Testis (tissue), 3 donors: Measurements from ENCODE around the gene PRMT7. TPM values are rescaled to one million over a fixed set of nuclear protein-coding genes. Genes with fewer than 3 reads are reported as not detected.

Source experiments
- DNase-seq: peaks from one replicate; pipeline ENCODE4 v3.0.0-alpha.2; 2019
- H3K27ac ChIP-seq, 2 donors: fragments of 200-600 bp; sonication (generic); one replicate each; pipeline ENCODE4 v1.5.1; 2019
- H3K27me3 ChIP-seq: fragments of 200-600 bp; sonication (generic); one replicate; pipeline ENCODE4 v1.5.1; 2019
- H3K36me3 ChIP-seq: fragments of 200-600 bp; sonication (generic); one replicate; pipeline ENCODE4 v1.5.1; 2017; ENCODE audit warnings: low read depth; ENCODE audit errors: missing control alignments
- H3K4me1 ChIP-seq: fragments of 200-600 bp; sonication (generic); one replicate; pipeline ENCODE4 v1.5.1; 2019
- H3K4me3 ChIP-seq, 2 donors: fragments of 200-600 bp; sonication (generic); one replicate each; pipeline ENCODE4 v1.5.1; 2017 to 2019
- H3K9me3 ChIP-seq: fragments of 200-600 bp; sonication (generic); one replicate; pipeline ENCODE4 v1.5.1; 2017
- CTCF ChIP-seq, 3 experiments: fragments of 450-650 bp in 2 of 3; fragments of 200-600 bp in 1 of 3; sonication (generic) in 1 of 3; IDR thresholded peaks; one replicate each; pipeline ENCODE4 v1.5.1; 2016 to 2019; ENCODE audit warnings: antibody characterized with exemption in 3 of 3, mild to moderate bottlenecking in 2 of 3, moderate library complexity in 1 of 3
- POLR2A ChIP-seq: fragments of 450-650 bp; IDR thresholded peaks from one replicate; pipeline ENCODE4 v1.6.1; 2017; ENCODE audit warnings: antibody characterized with exemption, mild to moderate bottlenecking, moderate library complexity
- WGBS, 2 donors: methylation state at CpG; one replicate each; pipeline ENCODE4 v1.1.5; 2018; 5-methylcytosine and 5-hydroxymethylcytosine counted together
- intact Hi-C: fragments of 100-400 bp; cut with DNase I; formaldehyde crosslinking; loops from one replicate; pipeline ENCODE4 v1.15.1; 2023; ENCODE audit warnings: low total_unique reads
- polyA plus RNA-seq: library from polyadenylated mRNA; stranded (reverse); fragments of 350-450 nt; fragmentation: Illumina TruSeq; extraction: RNeasy Lipid Tissue Mini Kit (QIAGEN cat#74804); gene quantifications from one replicate; pipeline ENCODE4 v1.2.3, GENCODE V29; 2014; ENCODE audit warnings: low read depth, low replicate concordance; ENCODE audit not compliant: insufficient read depth
- total RNA-seq, 2 donors: library from RNA; depleted of rRNA; stranded (reverse); fragments of >200 nt; gene quantifications; one replicate each; pipeline ENCODE4 v1.2.3, GENCODE V29; 2016

PRMT7 gene
- total and polyA plus RNA-seq, 3 donors from 2014 or later: 47.9 to 111 (median 99.3) TPM

- intact Hi-C loops: loop anchor here (10.0 kb wide), 1 partner anchor 155 kb away; no protein-coding TSS in a partner anchor
- Histone ChIP-seq H3K9me3 (no peaks in the 10 kb centered on the region), H3K27ac (no peak overlapping the region), H3K27me3 (no peaks in the 10 kb centered on the region), H3K36me3 (no peaks in the 10 kb centered on the region), H3K4me1 (peaks cover 15% of the 10 kb centered on the region), H3K4me3 (no peak overlapping the region)
- 76 to 86% methylated on average over 15 to 20 of the region's 23 CpGs for WGBS, 2 donors
- TF ChIP-seq POLR2A (no peak), CTCF (IDR thresholded peaks at IDR 0.05) (no peak)
- DNase-seq: no peak
Observed at GRCh38 chr16:68359398-68360191, 48.8 kb downstream of the PRMT7 start.

GRCh38 chr16:68360547-68360946 lies 49.7 kb downstream of the PRMT7 start:
- 68 to 89% methylated on average over 18 of the region's 18 CpGs for WGBS, 2 donors
- no peaks in the 10 kb centered on the region for H3K9me3 ChIP-seq
- intact Hi-C loops: loop anchor here (10.0 kb wide), 1 partner anchor 154 kb away; no protein-coding TSS in a partner anchor
- DNase-seq: no peak
- TF ChIP-seq CTCF (IDR thresholded peaks at IDR 0.05) (no peak), POLR2A (no peak)
- H3K36me3 ChIP-seq: no peaks in the 10 kb centered on the region
- peaks cover 24% of the 10 kb centered on the region for H3K4me1 ChIP-seq
- H3K27ac ChIP-seq: no peak overlapping the region
- no peak overlapping the region for H3K4me3 ChIP-seq
- no peaks in the 10 kb centered on the region for H3K27me3 ChIP-seq

- Histone ChIP-seq H3K4me3 (no peak overlapping the region), H3K36me3 (no peaks in the 10 kb centered on the region), H3K27me3 (no peaks in the 10 kb centered on the region), H3K9me3 (no peaks in the 10 kb centered on the region), H3K4me1 (peaks cover 25% of the 10 kb centered on the region), H3K27ac (no peak overlapping the region)
- intact Hi-C loops: loop anchor here (10.0 kb wide), 1 partner anchor 154 kb away; no protein-coding TSS in a partner anchor
- WGBS, 2 donors: 38 to 70% methylated on average over 8 to 14 of the region's 14 CpGs
- TF ChIP-seq CTCF (IDR thresholded peaks at IDR 0.05): no peak
- DNase-seq: no peak
Observed at GRCh38 chr16:68360956-68361355, 50.1 kb downstream of the PRMT7 start.

- DNase-seq: no peak
- intact Hi-C loops: loop anchor here (10.0 kb wide), 1 partner anchor 153 kb away; no protein-coding TSS in a partner anchor
- no peak for TF ChIP-seq POLR2A
- TF ChIP-seq CTCF (IDR thresholded peaks at IDR 0.05): no peak
- Histone ChIP-seq H3K27ac (no peak overlapping the region), H3K36me3 (no peaks in the 10 kb centered on the region), H3K4me1 (peaks cover 25% of the 10 kb centered on the region), H3K9me3 (no peaks in the 10 kb centered on the region), H3K27me3 (no peaks in the 10 kb centered on the region), H3K4me3 (no peak overlapping the region)
- WGBS, 2 donors: 55% methylated on average over 14 of the region's 16 CpGs; no CpG with 5 or more reads in 1 of the 2 donors
Observed at GRCh38 chr16:68361485-68361884, 50.7 kb downstream of the PRMT7 start.
